Endometrium (tissue), 2 donors: ENCODE results near the gene MEIOSIN.
"Not testable (repeated sequence)": the region's sequence is repeated elsewhere in the genome, so short reads cannot be mapped to it uniquely, and the experiment has no call there.

Experiments used
- FAIRE-seq: peaks from 2 replicates; lab custom pipeline; 2012; peaks lifted over from hg19 to GRCh38; lab: Jason Lieb, UNC
- donor health status: control.
- donor health status: control.

MEIOSIN gene

GRCh38 chr19:45720065-45720464 is 13.2 kb upstream of the MEIOSIN start:
- FAIRE-seq = not testable (repeated sequence)

DNA sequence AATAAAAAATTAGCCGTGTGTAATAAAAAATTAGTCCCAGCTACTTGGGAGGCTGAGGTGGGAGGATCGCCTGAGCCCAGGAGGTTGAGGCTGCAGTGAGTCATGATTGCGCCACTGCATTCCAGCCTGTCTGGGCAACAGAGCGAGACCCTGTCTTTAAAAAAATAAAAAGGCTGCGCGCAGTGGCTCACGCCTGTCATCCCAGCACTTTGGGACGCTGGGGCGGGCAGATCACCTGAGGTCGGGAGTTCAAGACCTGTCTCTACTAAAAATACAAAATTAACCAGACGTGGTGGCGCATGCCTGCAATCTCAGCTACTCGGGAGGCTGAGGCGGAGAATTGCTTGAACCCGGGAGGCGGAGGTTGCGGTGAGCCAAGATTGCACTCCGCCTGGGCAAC is 4.6 kb upstream of the MEIOSIN start:
- not testable (repeated sequence) for FAIRE-seq

- FAIRE-seq = no peak
These were observed 3.4 kb upstream of the MEIOSIN start for GRCh38 chr19:45729800-45730290.

DNA sequence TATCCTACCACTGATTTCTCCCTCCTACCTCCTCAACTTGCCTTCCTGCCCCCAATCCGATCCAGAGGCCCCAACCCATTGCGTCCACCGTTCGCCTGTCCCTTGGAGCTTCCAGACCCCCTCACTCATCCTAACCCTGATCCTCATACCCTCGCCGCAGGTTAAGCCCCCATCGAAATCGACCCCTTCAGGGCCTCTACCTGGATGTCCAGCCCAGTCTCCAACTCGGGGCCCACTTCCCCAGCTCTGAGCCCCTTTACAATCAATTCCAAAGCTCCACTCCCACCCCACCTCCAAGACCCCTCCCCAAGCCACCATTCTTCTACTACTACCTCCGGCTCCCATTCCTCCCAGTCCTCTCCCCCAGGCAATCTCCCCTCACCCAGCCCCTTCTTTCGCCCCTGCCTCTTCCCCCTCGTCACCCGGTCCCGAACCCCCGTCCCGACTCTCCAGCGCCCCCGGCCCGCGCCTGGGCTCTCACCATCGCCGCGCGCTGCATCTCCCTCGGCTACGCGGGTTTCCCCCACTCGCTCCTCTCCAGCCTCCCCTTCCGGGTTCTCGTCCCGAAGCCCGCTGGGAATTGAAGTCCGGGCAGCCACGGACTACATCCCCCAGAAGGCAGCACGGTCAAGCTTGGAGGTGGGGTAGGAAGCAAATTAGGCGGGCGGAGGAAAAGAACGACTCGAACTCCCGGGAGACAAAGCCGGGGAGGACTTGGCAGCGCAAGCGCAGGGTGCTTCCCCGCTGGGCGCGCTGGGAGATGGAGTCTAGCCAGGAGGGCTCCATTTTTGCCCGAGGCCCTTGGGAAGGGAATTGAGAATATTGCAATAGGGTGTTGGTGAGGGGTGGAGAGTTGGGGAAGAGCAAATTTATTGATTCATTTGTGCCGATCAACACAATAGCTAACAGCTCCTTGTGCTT is 2.6 kb upstream of the MEIOSIN start, which contains the start of gene FBXO46:
FBXO46 (minus strand) TSS at position 529 of the 921 bp plus-strand sequence. CDS start 17,401 bp downstream, outside the sequence.
- peak; percentile 98 for FAIRE-seq

DNA sequence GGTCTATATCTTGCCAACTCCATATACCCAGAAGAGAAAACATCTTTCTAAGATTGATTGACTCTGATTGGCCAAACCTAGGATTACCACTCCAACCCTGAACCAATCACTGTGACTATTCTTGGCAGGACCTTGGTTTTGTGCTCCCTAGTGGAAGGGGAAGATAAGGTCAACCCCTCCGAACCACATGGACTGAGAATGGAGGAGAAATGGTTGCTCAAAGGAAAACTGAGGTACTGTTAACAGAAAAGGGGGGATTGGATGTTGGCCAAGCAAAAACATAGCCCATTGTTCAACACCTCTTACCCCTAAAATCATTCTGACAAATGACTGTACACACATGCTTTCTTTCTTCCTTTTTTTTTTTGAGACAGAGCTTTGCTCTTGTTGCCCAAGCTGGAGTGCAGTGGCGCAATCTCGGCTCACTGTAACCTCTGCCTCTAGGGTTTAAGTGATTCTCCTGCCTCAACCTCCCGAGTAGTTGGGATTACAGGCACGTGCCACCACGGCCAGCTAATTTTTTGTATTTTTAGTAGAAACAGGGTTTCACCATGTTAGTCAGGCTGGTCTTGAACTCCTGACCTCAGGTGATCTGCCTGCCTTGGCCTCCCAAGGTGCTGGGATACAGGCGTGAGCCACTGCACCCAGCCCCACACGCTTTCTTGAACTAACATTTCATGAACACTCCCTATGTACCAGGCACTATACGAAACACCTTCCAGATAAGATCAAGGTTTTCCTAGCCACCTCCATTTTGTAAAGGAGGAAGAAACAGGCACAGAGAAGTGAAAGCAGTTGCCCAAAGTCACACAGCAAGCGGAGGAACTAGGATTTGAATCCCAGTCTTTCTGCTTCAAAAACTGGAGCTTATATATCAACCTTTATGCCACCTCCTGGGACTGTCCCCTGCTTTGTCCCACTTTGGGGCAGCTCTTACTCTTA is 6.5 kb downstream of the MEIOSIN start:
- no peak for FAIRE-seq

DNA sequence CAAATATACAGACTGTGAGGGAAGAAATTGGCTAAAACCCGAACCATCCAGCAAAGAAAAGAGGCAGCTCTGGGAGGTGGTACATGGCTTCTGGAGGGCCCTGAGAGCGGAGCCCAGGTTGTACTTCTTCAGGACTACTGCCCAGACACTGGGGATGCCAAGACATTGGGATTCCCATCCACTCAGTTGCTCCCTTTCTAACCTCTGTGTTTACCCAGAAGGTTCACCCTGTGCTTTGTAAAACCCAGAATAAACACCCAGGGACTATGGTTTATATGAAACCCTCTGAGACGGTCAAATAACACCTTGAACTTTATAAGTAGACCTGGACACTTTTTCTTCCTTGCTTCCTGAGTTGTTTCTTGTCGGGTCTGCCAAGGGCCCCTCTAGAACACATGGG is 9.7 kb downstream of the MEIOSIN start:
- FAIRE-seq = no peak

DNA sequence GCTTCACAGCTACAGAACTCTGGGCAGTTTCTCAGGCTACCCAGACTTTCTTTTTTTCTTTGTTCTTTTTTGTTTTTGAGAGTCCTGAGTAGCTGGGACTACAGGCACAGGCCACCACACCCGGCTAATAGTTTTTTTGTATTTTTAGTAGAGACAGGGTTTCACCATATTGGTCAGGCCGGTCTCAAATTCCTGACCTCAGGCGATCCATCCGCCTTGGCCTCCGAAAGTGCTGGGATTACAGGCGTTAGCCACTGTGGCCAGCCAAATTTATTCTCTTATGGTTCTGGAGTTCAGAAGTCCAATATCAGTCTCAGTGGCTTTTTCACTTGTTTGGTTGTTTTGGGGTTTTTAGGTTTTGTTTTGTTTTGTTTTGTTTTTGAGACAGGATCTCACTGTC is 12.4 kb downstream of the MEIOSIN start:
- FAIRE-seq = no peak

DNA sequence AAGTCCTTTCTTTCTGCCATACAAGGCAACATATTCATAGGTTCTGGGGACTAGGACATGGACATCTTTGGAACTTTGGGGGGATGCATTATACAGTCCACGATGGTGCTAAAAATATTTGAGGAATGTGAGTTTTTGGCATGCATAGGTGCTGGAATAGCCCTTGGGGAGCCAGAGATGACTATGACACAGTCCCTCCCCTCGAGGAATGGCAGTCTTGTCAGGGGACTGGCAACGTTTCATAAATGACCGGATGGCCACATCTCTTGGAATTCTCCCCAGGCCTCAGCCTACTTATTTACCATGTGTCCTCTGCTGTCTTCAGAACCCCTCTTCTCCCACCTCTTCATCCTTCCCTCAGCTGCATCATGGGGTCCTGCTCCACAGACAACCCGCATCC is 13.6 kb downstream of the MEIOSIN start:
- no peak for FAIRE-seq

DNA sequence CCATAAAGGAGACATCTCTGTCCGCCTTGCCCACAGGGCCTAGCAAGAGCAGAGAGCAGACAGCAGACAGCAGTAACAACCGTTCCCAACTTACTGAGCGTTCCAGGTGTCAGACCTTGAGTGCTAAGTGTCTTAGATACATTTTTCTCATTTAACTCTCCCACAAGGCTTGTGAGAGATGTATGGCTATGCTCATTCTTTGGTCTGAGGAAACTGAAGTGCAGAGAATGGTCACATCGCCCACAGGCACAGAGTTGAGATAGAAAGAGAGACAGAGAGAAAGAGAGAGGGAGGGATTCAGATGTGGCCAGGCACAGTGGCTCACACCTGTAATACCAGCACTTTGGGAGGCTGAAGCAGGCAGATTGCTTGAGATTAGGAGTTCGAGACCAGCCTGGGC is 14.3 kb downstream of the MEIOSIN start:
- no peak for FAIRE-seq

DNA sequence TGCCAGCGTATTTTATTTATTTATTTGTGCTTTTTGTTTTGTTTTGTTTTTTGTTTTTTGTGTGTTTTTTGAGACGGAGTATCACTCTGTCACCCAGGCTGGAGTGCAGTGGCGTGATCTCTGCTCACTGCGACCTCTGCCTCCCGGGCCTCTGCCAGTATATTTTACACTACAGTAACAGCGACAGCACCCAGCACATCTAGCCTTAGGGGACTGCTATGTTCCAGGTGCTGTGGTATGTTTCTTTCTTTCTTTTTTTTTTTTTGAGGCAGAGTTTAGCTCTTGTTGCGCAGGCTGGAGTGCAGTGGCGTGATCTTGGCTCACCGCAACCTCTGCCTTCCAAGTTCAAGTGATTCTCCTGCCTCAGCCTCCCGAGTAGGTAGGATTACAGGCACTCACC is 18.2 kb downstream of the MEIOSIN start:
- not testable (repeated sequence) for FAIRE-seq

DNA sequence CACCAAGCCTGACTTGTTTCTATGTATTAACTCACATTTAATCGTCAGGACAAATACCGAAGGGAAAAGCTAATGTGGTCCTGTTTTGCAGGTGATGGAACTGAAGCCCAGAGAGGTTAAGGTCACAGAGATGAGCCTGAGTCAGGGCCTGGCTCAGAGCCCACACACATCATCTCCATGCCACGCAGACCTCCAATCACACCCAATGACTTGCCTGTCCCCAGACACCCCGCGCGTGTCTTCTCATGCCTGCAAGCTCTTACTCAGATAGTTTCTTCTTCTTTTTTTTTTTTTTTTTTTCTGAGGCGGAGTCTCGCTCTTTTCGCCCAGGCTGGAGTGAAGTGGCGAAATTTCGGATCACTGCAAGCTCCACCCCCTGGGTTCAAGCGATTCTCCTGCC is 19.4 kb downstream of the MEIOSIN start:
- FAIRE-seq = no peak

DNA sequence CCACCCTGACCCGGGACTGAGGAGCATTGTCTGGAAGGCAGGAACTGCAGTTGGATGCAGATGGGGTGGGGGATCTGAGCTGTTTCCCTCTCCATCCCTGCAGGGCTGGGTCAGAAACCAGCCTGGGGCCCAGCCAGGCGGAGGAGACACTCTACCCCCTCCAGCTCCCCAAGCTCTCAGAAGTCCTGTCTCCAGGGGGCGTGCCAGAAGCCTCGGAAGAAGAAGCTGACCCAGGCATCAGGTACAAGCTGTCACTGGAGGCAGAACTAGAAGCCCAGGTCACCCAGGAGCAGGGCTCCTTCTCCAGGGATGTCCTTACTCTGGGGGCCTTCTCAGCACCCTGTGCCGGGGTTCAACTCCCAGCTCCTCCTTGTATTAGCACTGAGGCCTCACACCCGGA is 20.3 kb downstream of the MEIOSIN start:
- no peak for FAIRE-seq

DNA sequence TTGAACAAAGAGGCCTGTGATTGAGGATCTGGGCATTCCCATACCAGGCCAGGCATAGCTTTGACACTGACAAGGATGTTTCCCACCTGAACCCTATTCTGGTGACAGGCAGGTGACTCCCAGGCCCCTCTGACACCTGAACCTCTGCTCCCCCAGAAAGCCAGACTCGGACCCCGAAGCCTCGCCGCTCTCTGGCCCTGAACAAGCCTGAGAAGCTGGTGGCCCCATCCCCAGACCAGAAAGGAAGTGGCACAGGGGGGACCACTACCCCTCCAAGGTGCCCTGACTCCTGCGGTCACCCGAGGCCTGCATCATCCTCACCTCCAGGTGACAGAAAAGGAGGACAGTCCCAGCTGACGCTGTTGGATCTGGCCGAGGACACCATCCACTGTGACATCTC is 21.1 kb downstream of the MEIOSIN start:
- FAIRE-seq = no peak

DNA sequence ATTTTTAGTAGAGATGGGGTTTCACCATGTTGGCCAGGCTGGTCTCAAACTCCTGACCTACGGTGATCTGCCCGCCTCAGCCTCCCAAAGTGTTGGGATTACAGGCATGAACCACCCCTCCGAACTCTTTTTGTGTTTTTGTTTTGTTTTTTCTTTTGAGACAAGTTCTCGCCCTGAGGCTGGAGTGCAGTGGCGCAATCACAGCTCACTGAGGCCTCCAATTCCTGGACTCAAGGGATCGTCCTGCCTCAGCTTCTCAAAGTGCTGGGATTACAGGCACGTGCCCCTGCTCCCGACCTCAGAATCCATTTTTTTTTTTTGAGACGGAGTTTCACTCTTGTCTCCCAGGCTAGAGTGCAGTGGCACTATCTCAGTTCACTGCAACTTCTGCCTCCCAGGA is 24.5 kb downstream of the MEIOSIN start:
- no peak for FAIRE-seq

DNA sequence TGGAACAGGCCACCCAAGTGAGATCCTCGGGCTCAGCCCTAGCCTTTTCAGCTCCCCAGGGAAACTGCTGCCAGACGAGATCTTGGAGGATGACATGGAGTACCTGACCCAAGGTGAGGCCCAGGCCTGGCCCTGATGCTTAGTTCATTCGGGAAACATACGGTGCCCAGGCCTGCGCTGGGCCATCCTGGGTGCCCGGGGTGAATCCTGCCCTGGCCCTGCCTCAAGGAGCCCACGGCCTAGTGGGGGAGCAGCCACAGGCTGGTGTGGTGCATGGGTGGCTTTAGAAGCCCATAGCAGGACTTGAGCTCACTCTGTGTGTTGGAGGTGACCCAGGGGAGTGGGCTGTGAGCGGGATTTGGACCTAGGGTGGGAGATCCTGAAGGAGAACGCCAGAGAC is 25.7 kb downstream of the MEIOSIN start:
- no peak for FAIRE-seq

GRCh38 chr19:45761714-45762113 is 28.5 kb downstream of the MEIOSIN start:
- FAIRE-seq = no peak

DNA sequence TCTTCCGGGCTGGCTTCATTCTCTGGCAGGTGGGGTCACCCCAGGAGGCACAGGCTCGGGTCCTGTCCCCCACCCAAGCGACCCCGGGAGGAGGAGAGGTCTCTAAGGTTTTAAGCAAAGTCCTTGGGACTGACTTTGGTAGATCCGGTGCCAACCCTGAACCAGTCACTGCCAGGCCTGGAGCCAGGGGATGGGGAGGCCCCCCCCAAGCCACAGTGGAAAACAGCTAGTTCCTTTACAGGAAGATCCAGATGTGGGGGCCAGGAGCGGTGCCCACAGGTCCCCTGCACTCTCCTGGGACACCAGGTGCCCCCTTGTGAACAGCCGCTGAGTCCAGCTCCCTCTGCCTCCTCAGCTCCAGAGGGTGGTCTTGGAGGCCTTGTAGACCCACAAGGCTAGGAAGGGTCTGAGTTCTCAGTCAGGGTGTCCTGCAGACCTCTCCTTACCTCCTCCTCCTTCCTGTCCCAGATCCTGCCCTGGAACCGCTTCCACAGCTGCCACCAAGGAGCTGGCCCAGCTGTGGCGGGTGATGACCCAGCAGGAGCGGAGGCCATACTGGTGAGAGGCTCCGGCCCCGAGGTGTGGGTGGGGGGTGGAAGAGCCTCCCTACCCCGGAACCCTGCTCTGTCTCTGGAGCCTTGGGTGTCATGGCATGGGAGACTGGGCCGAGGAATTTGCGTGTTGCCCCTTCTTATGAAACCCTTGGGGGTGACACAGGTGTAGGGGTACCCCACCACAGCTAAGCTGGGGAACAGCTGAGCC is 29.8 kb downstream of the MEIOSIN start:
- no peak for FAIRE-seq

DNA sequence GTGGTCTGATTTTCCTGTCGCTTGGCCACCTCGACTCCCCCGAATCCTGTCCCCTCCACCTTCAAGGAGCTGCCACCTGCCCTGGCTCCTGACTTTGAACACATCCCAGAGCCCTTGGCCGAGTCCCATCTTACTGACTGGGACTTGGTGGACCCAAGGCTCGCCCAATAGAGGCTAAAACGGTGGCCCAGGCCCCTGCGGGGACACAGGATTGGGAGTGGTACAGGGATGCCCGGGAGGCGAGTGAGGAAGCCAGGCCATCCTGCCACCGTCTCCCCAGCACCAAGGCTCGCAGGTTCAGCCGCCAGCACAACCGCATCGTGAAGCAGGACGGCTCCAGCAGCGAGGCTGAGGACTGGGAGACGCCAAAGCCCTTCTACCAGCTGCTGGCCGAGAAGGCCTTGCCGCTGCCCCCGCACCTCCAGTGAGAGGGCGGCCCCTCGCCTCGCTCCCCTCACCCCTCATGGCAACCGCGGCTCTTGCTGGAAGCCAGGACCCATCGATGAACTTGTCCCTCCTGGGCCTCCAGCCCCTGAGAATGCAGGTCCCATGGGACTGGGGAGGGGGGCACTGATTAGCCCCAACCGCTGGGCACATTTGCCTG is 30.6 kb downstream of the MEIOSIN start:
- no peak for FAIRE-seq

DNA sequence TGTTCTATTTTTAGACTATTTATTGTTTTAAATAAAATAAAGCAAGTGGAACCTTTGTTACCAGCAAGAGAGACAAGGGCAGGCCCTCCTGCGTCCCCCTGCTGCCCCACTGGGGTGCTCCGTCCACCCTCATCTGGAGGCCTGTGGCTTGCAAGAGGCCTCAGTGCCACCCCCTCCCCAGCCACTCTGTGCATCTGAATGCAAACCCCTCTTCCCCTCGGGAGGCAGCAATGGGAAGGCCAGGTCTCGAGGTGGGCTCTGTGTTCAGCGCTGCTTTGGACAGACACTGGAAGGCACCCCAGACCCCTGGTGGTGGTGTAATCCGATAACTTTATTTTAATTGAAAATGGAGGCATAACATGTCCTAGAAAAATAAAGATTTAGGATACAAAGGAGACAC is 31.2 kb downstream of the MEIOSIN start:
- FAIRE-seq = no peak

DNA sequence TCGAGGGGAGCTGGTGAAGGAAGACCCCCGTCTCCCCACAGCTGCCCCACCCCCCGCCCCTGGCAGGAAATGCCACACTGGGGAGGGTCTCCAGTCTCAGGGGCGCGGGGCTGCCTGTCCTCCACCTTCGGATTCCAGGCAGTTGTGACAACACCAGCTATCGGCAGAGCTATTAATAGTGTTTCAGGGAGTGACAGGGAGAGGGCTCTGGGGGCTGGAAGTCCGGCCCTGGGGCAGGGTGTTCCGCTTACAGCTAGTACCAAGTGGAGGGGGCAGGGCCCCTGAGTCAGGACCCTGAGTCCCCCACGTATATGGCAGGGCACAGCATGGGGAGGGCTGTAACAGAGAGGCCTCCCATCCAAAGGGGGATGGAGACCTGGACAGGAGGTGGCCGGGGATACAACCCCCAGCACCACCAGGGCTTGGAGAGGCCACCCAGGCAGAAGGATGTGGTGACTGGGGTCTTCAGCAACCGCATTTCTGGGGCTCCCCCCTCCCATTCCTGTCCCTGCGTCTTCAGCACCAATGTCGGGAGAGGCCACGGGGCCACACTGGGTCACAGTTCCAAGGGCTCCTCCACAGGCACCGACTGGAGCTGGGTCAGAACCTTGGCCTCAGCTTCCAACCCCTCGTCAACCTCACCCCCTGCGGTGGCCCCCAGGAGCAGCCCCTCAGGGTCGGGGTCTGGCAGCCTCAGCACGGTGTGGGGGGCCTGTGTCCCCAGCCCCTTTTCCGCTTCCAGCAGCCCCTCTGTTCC is 31.9 kb downstream of the MEIOSIN start:
- FAIRE-seq = no peak
